Lower leg skin (tissue), 4 donors: ENCODE data around the gene ZCCHC24. TPM values are rescaled to one million over a fixed set of nuclear protein-coding genes. Genes with fewer than 3 reads are reported as not detected.

Experiments
- DNase-seq, 2 donors: peaks; one replicate each; pipeline ENCODE4 v3.0.0-alpha.2; 2019; ENCODE audit warnings: low spot score in 2 of 2
- H3K4me3 ChIP-seq: fragments of 200-600 bp; sonication (generic); 2 replicates; pipeline ENCODE4 v1.5.1; 2017; ENCODE audit warnings: mild to moderate bottlenecking, low read depth; ENCODE audit not compliant: poor library complexity, severe bottlenecking
- POLR2A ChIP-seq, 2 donors: fragments of 450-650 bp; IDR thresholded peaks; one replicate each; pipeline ENCODE4 v1.6.1; 2016 to 2017; ENCODE audit warnings: antibody characterized with exemption in 2 of 2, mild to moderate bottlenecking in 1 of 2, moderate library complexity in 1 of 2
- WGBS, 2 donors: methylation state at CpG; one replicate each; pipeline ENCODE4 v1.1.5; 2018; 5-methylcytosine and 5-hydroxymethylcytosine counted together
- intact Hi-C: fragments of 100-400 bp; cut with DNase I; formaldehyde crosslinking; loops from one replicate; pipeline ENCODE4 v1.15.0; 2023; ENCODE audit warnings: low total_unique reads
- total RNA-seq, 4 donors: library from RNA; depleted of rRNA; stranded (reverse); fragments of >200 nt; gene quantifications; one replicate each; pipeline ENCODE4 v1.1.0, GENCODE V29; 2016
- TF ChIP-seq, protein P1 (sequence below), 3 donors: fragments of 450-650 bp; IDR thresholded peaks; one replicate each; pipeline ENCODE4 v1.5.1; 2016; ENCODE audit warnings: antibody characterized with exemption in 3 of 3, mild to moderate bottlenecking in 3 of 3, moderate library complexity in 2 of 3

Gene ZCCHC24
- total RNA-seq, 4 donors from 2014 or later = 9.9 to 16.8 (median 13.1) TPM

DNA sequence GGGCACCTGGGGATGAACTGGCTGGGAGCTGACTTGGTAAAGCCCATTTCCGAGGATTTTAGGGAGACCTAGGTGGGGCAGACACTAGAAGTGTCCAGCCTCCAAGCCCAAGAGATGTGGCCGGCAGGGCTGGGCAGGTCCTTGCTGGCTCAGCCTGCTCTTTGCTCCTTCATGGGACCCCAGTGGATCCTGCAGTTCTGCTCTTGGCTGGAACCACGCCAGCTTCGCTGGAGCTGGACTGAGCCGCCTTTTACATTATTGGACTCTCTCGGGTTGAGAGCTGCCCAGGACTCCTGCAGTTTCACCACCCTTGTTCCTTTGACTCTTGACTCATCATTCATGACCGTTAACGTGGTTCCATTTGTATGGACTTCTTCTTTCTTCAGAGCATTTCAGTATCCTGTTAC is 92.4 kb downstream of the ZCCHC24 start:
- WGBS, 2 donors = 90 to 93% methylated on average over 8 of the region's 8 CpGs
- intact Hi-C loops = no loop called here
- peak in 1 of 2 donors; percentile 80 for DNase-seq

DNA sequence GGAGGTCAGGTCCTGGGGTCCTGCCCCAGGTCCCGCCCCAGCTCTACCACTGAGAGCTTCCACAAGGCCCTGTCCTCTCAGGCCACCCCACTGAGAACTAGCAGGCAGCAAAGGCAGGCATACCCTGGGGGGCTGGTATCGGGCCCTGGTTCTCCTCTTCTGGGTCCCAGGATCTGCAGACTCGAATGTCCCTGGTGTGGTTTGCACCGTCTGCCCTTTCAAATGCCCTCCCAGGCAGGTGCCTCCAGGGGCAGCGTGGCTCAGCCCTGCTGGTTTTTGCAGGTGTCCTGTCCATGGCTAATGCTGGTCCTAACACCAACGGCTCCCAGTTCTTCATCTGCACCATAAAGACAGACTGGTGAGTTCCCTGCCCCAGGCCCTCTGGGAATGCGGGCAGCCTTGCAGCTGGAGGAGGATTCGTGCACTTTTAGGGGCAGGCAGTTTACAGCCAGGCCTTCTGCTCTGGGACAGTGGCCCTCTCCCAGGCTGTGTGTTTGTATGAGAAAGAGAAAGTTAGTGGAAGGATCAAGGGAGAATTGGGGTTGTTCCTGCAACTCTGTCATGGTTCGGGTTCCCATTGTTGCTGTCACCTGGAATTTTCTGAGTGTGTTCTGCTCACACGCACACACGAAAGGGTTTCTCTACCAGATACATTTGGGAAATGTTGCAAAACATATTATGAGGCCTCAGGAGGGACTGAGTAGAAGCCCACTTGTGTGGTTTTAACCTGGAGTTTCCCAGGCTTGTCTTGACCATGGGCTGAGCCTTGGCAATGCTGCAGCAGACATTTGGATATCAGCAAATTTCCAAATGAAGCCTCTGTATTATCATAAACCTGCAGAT is 93.2 kb downstream of the ZCCHC24 start:
- intact Hi-C loops = no loop called here
- 91 to 93% methylated on average over 10 to 11 of the region's 11 CpGs for WGBS, 2 donors
- no peak overlapping the region for H3K4me3 ChIP-seq
- TF ChIP-seq, protein P1, sequence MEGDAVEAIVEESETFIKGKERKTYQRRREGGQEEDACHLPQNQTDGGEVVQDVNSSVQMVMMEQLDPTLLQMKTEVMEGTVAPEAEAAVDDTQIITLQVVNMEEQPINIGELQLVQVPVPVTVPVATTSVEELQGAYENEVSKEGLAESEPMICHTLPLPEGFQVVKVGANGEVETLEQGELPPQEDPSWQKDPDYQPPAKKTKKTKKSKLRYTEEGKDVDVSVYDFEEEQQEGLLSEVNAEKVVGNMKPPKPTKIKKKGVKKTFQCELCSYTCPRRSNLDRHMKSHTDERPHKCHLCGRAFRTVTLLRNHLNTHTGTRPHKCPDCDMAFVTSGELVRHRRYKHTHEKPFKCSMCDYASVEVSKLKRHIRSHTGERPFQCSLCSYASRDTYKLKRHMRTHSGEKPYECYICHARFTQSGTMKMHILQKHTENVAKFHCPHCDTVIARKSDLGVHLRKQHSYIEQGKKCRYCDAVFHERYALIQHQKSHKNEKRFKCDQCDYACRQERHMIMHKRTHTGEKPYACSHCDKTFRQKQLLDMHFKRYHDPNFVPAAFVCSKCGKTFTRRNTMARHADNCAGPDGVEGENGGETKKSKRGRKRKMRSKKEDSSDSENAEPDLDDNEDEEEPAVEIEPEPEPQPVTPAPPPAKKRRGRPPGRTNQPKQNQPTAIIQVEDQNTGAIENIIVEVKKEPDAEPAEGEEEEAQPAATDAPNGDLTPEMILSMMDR (IDR thresholded peaks at IDR 0.05) = no peak
- no peak for TF ChIP-seq POLR2A (IDR thresholded peaks at IDR 0.05)
- peak in 1 of 2 donors; percentile 74 for DNase-seq

More for the DNA sequence above, 92.4 kb downstream of the ZCCHC24 start:
- H3K4me3 ChIP-seq = no peak overlapping the region
- no peak for TF ChIP-seq POLR2A (IDR thresholded peaks at IDR 0.05)
- TF ChIP-seq, protein P1 (IDR thresholded peaks at IDR 0.05) = no peak

DNA sequence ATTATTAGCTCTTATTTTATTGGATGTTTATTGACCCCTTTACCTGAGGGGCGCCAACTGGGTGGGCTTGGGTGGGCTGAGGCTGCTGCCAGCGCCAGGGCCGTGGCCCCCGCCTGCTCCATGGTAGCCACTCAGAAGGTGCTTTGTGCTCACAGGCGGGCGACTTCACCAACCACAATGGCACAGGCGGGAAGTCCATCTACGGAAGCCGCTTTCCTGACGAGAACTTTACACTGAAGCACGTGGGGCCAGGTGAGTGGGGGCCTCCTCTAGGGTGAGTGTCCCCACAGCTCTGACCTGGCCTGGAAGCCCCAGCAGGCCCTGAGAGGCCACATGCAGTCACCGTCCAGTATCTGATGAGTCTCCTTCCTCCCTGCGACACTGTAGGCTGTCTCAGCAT is 94.1 kb downstream of the ZCCHC24 start:
- no peak overlapping the region for H3K4me3 ChIP-seq
- intact Hi-C loops = no loop called here
- 94 to 96% methylated on average over 13 of the region's 13 CpGs for WGBS, 2 donors
- TF ChIP-seq, protein P1 (IDR thresholded peaks at IDR 0.05) = no peak
- no peak for TF ChIP-seq POLR2A (IDR thresholded peaks at IDR 0.05)
- peak in 1 of 2 donors; percentile 78 for DNase-seq

DNA sequence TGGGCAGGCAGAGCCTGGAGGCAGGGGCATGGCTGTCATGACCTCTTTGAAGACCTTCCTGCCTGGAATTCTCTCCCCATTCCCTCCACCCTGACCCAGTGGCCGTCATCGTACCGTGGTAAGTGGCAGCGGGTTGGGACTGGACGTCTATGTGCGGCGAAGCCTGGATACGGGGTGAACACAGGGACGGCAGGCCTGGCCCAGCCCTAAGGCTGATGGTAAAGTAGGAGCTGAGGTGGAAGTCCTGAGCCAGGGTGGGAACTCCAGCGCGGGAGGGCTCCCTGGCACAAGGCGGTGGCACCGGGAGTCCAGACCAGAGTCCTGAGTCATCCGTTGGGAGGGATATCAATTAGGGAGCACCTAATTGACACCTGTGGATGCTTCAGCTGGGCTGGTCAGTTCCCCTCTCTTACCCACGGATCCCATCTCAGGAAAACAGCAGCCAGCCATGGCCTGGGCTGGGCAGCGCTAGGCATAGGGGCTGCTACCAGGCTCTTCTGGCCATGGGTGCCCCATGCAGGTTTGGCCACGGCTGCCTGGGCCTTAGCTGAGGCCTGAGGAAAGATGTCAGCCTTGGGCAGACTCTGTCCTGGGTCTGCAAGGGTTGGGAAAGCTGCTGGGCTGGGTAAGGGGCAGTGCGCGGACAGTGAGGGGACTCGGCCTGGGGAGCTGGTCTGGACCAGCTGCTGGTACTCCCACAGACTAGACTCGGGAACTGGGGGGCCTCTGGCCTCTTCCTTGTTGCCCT is 94.8 kb downstream of the ZCCHC24 start:
- DNase-seq = peak in 1 of 2 donors; percentile 81
- TF ChIP-seq, protein P1 (IDR thresholded peaks at IDR 0.05) = no peak
- TF ChIP-seq POLR2A (IDR thresholded peaks at IDR 0.05) = no peak
- intact Hi-C loops = no loop called here
- H3K4me3 ChIP-seq = no peak overlapping the region
- WGBS, 2 donors = 91 to 95% methylated on average over 21 of the region's 21 CpGs

DNA sequence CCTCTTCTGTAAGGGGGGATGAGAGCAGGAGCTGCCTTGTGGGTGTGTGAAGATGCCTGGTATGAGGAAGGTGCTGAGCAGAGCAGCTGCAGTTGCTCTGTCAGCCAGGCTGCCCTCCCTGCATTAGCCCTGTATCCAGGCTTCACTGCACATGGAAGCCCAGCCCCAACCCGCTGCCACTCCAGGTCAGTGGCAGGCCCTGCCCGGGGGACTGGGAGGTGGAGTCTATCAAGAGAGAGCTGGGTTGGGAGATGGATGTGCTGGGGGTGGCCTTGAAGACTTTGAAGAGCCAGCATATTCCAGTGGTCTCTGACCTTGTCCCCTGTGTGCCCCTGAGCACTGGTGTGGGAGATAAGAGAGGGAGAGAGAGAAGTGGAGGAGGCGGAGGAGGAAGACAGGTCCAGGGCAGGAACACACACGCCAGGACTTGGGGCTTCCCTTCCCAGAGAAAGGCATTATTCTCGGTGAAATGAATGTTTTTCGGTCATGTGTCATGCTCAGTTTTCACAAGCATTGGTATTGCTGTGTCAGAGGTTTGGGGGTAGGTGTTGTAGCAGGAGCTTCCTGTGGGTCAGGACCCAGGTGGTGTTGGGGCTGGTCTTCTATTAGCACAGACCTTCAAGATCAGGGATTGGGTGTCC is 95.5 kb downstream of the ZCCHC24 start:
- intact Hi-C loops = no loop called here

More for the DNA sequence above, 95.5 kb downstream of the ZCCHC24 start:
- TF ChIP-seq, protein P1 (IDR thresholded peaks at IDR 0.05) = no peak
- no peak for TF ChIP-seq POLR2A (IDR thresholded peaks at IDR 0.05)
- DNase-seq = peak in 1 of 2 donors; percentile 74
- 72 to 84% methylated on average over 6 of the region's 6 CpGs for WGBS, 2 donors
- H3K4me3 ChIP-seq = no peak overlapping the region
